Prostate gland (tissue), 2 donors: ENCODE measurements around the gene CRMP1. TPM values are rescaled to one million over a fixed set of nuclear protein-coding genes. Genes with fewer than 3 reads are reported as not detected.

Experiments
- DNase-seq: peaks from one replicate; pipeline ENCODE4 v3.0.0-alpha.2; 2019; ENCODE audit warnings: low spot score
- H3K27ac ChIP-seq, 2 donors: fragments of 200-600 bp; sonication (generic); 2 replicates each; pipeline ENCODE4 v1.5.1; 2017 to 2019
- H3K27me3 ChIP-seq: fragments of 200-600 bp; sonication (generic); replicated peaks from 2 replicates; pipeline ENCODE4 v1.5.1; 2019; ENCODE audit not compliant: insufficient read depth
- H3K36me3 ChIP-seq, 2 donors: fragments of 200-600 bp; sonication (generic); 1 replicate in 1 of 2; 2 replicates in 1 of 2; pipeline versions ENCODE4 v1.5.1 to v1.8.1; 2017 to 2019
- H3K4me1 ChIP-seq: fragments of 200-600 bp; sonication (generic); replicated peaks from 2 replicates; pipeline ENCODE4 v1.5.1; 2019
- H3K4me3 ChIP-seq, 2 donors: fragments of 200-600 bp; sonication (generic); 2 replicates each; pipeline ENCODE4 v1.5.1; 2017 to 2019
- H3K9me3 ChIP-seq: fragments of 200-600 bp; sonication (generic); 2 replicates; pipeline ENCODE4 v1.5.1; 2017
- CTCF ChIP-seq, 4 experiments: fragments of 200-600 bp in 2 of 4; fragments of 450-650 bp in 2 of 4; sonication (generic) in 2 of 4; IDR thresholded peaks; 1 replicate in 3 of 4; 2 replicates in 1 of 4; pipeline ENCODE4 v1.5.1; 2016 to 2019; ENCODE audit warnings: antibody characterized with exemption in 4 of 4, mild to moderate bottlenecking in 2 of 4, moderate library complexity in 2 of 4
- POLR2A ChIP-seq: fragments of 450-650 bp; IDR thresholded peaks from one replicate; pipeline ENCODE4 v1.6.1; 2016; ENCODE audit warnings: antibody characterized with exemption, mild to moderate bottlenecking
- POLR2AphosphoS5 ChIP-seq: sonication (generic); formaldehyde crosslinking; IDR thresholded peaks from one replicate; pipeline ENCODE4 v1.6.1; 2017; ENCODE audit warnings: antibody characterized with exemption
- WGBS: methylation state at CpG from one replicate; pipeline ENCODE4 v1.1.5; 2018; 5-methylcytosine and 5-hydroxymethylcytosine counted together
- intact Hi-C: fragments of 100-400 bp; cut with DNase I; formaldehyde crosslinking; loops from one replicate; pipeline ENCODE4 v1.14.2; 2022
- total RNA-seq, 2 donors: library from RNA; depleted of rRNA; stranded (reverse); fragments of >200 nt; gene quantifications; one replicate each; pipeline ENCODE4 v1.1.0, GENCODE V29; 2016

The CRMP1 gene
- total RNA-seq, 2 donors from 2014 or later: 1.4 to 6.0 TPM

GRCh38 chr4:5882947-5883346 lies 9.9 kb downstream of the CRMP1 start:
- H3K9me3 ChIP-seq: no peaks in the 10 kb centered on the region
- DNase-seq: no peak
- intact Hi-C loops: no loop called here
- no peaks in the 10 kb centered on the region for H3K4me1 ChIP-seq
- TF ChIP-seq POLR2A: no peak
- TF ChIP-seq POLR2AphosphoS5: no peak
- TF ChIP-seq CTCF (IDR thresholded peaks at IDR 0.05): no peak
- H3K36me3 ChIP-seq: no peaks in the 10 kb centered on the region
- H3K27me3 ChIP-seq: peaks cover 2% of the 10 kb centered on the region
- H3K27ac ChIP-seq: no peak overlapping the region
- WGBS: 88% methylated on average over 3 of the region's 3 CpGs
- no peak overlapping the region for H3K4me3 ChIP-seq

GRCh38 chr4:5881340-5881739 lies 11.5 kb downstream of the CRMP1 start:
- TF ChIP-seq POLR2AphosphoS5 (no peak), POLR2A (no peak)
- Histone ChIP-seq H3K4me3 (no peak overlapping the region), H3K27me3 (peaks cover 2% of the 10 kb centered on the region), H3K36me3 (no peaks in the 10 kb centered on the region), H3K4me1 (no peaks in the 10 kb centered on the region), H3K9me3 (no peaks in the 10 kb centered on the region), H3K27ac (no peak overlapping the region)
- 8% methylated on average over 4 of the region's 4 CpGs for WGBS
- DNase-seq: no peak
- intact Hi-C loops: no loop called here

GRCh38 chr4:5878359-5878758 lies 14.5 kb downstream of the CRMP1 start:
- H3K36me3 ChIP-seq: no peaks in the 10 kb centered on the region
- no peaks in the 10 kb centered on the region for H3K4me1 ChIP-seq
- H3K27me3 ChIP-seq: peaks cover 3% of the 10 kb centered on the region
- no peak for TF ChIP-seq CTCF (IDR thresholded peaks at IDR 0.05)
- no peak for TF ChIP-seq POLR2A
- no peak for TF ChIP-seq POLR2AphosphoS5
- no peak for DNase-seq
- WGBS: 55% methylated on average over 6 of the region's 6 CpGs
- H3K9me3 ChIP-seq: no peaks in the 10 kb centered on the region
- H3K27ac ChIP-seq: no peak overlapping the region
- H3K4me3 ChIP-seq: no peak overlapping the region
- intact Hi-C loops: no loop called here

- H3K4me1 ChIP-seq: no peaks in the 10 kb centered on the region
- TF ChIP-seq POLR2AphosphoS5 (no peak), CTCF (IDR thresholded peaks at IDR 0.05) (no peak), POLR2A (no peak)
- intact Hi-C loops: no loop called here
- no peak overlapping the region for H3K4me3 ChIP-seq
- no peaks in the 10 kb centered on the region for H3K36me3 ChIP-seq
- no peak for DNase-seq
- no peaks in the 10 kb centered on the region for H3K9me3 ChIP-seq
- peaks cover 3% of the 10 kb centered on the region for H3K27me3 ChIP-seq
- WGBS: 79% methylated on average over 9 of the region's 9 CpGs
- H3K27ac ChIP-seq: no peak overlapping the region
These were observed 15.5 kb downstream of the CRMP1 start for GRCh38 chr4:5877392-5877791.

GRCh38 chr4:5874811-5875449 lies 18.0 kb downstream of the CRMP1 start:
- no peak overlapping the region for H3K4me3 ChIP-seq
- no peaks in the 10 kb centered on the region for H3K4me1 ChIP-seq
- H3K27ac ChIP-seq: no peak overlapping the region
- no peaks in the 10 kb centered on the region for H3K36me3 ChIP-seq
- TF ChIP-seq CTCF (IDR thresholded peaks at IDR 0.05) (no peak), POLR2AphosphoS5 (no peak), POLR2A (no peak)
- no peaks in the 10 kb centered on the region for H3K9me3 ChIP-seq
- peaks cover 1% of the 10 kb centered on the region for H3K27me3 ChIP-seq
- intact Hi-C loops: no loop called here
- 16% methylated on average over 6 of the region's 6 CpGs for WGBS
- no peak for DNase-seq
